ENCODE data around the gene NAPA.

Gene NAPA

DNA sequence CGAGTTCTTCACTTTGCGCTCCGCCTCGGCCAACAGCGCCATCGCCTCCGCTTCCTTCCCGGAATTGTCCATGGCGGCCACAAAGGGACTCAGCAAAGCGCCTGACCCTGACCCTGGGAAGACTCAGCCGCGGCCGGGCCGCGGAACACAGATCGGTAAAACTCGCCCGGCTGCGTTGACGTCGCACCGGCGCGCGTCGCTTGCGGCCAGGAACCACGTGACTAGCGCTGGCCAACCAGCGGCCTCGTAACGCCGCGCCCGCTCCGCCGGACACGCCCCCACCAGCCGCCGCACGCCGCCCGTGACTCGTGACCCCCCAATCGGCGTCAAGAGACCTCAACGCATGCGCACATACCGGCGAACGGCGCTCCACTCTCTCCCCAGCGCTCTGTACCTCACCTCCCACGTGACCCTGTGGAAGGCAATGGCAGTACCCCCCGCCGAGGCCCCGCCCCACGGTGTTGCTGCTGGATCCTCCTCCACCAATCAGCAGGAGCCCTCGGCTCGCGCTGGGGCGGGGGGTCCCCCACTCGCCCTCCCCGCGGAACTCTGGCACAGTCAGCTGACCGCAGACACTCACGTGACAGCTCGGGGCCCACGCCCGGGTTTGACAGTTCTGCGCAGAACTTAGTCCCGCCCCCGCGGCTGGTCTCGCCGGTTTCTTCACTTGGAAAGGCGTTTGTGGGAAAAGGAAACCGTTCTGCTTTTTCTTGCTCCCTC, at the start of gene NAPA:
TSS of gene NAPA (minus strand) at position 195 of the 720 bp plus-strand sequence. CDS start at position 72, 123 bp downstream.
- TF ChIP-seq GATA2 (IDR thresholded peaks at IDR 0.05; ENCODE audit: low read depth, low read length) (no peak), GATA3 (IDR thresholded peaks at IDR 0.05; ENCODE audit: low read depth, low read length) (no peak)

- TF ChIP-seq GATA2 (IDR thresholded peaks at IDR 0.05; ENCODE audit: low read depth, low read length) (no peak), GATA3 (IDR thresholded peaks at IDR 0.05; ENCODE audit: low read depth, low read length) (no peak)
Observed at GRCh38 chr19:47564081-47564480, 49.2 kb upstream of the NAPA start.

- TF ChIP-seq GATA2 (IDR thresholded peaks at IDR 0.05; ENCODE audit: low read depth, low read length) (no peak), GATA3 (IDR thresholded peaks at IDR 0.05; ENCODE audit: low read depth, low read length) (no peak)
Observed at GRCh38 chr19:47561440-47562057, 46.7 kb upstream of the NAPA start.

DNA sequence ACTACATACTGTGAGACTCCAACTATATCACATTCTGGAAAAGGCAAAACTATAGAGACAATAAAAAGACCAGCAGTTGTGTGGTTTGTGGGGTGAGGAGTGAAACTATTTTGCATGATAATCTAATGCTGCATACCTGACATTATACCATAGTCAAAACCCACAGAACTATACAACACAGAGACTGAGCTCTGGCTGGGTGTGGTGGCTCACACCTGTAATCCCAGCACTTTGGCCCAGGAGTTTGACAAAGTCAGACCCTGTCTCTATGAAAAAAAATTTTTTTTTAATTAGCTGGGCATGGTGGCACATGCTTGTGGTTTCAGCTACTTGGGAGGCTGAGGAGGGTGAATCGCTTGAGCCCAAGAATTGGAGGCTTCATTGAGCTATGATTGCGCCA, 46.1 kb upstream of the NAPA start:
- TF ChIP-seq GATA2 (IDR thresholded peaks at IDR 0.05; ENCODE audit: low read depth, low read length) (no peak), GATA3 (IDR thresholded peaks at IDR 0.05; ENCODE audit: low read depth, low read length) (no peak)

DNA sequence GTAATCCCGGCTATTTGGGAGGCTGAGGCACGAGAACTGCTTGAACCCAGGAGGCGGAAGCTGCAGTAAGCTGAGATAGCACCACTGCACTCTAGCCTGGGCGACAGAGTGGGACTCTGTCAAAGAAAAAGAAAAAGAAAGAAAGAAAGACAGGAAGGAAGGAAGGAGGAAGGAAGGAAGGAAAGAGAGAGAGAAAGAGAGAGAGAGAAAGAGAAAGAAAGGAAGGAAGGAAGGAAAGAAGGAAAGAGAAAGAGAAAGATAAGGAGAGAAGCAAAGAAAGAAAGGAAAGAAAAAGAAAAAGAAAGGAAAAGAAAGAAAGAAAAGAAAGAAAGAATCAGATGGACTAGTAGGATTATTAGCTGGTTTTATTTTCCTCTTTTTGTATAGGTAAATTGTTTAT, 35.3 kb upstream of the NAPA start:
- TF ChIP-seq GATA2 (IDR thresholded peaks at IDR 0.05; ENCODE audit: low read depth, low read length) (no peak), GATA3 (IDR thresholded peaks at IDR 0.05; ENCODE audit: low read depth, low read length) (no peak)

GRCh38 chr19:47549261-47549862, 34.5 kb upstream of the NAPA start:
- no peak for TF ChIP-seq GATA3 (IDR thresholded peaks at IDR 0.05; ENCODE audit: low read depth, low read length)
- TF ChIP-seq GATA2 (IDR thresholded peaks at IDR 0.05; ENCODE audit: low read depth, low read length), result no peak

GRCh38 chr19:47547199-47547598, 32.3 kb upstream of the NAPA start:
- no peak for TF ChIP-seq GATA2 (IDR thresholded peaks at IDR 0.05; ENCODE audit: low read depth, low read length)
- TF ChIP-seq GATA3 (IDR thresholded peaks at IDR 0.05; ENCODE audit: low read depth, low read length), result no peak

GRCh38 chr19:47545061-47545948, 30.4 kb upstream of the NAPA start:
- TF ChIP-seq GATA3 (IDR thresholded peaks at IDR 0.05; ENCODE audit: low read depth, low read length) (no peak), GATA2 (IDR thresholded peaks at IDR 0.05; ENCODE audit: low read depth, low read length) (no peak)

DNA sequence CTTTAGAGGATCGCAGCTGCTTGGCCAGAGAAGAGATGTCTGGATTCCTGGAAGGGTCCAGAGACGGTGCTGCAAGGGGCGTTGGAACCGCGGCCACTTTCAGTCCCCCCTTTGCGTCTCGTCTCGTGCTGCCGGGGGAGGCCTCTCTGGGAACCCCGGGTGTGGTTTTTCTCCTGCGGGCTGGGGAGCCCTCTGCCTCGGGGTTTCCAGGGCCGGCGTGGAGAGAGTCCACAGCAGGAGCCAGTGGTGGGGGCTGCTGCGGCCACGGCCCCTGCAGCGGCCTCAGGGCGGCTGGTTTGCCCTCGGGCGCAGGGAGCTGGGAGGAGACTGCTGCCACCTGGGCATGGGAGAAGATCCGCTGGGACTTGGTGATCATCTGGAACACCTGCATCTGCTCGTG, 29.6 kb upstream of the NAPA start:
- TF ChIP-seq GATA3 (IDR thresholded peaks at IDR 0.05; ENCODE audit: low read depth, low read length) (no peak), GATA2 (IDR thresholded peaks at IDR 0.05; ENCODE audit: low read depth, low read length) (no peak)

- no peak for TF ChIP-seq GATA3 (IDR thresholded peaks at IDR 0.05; ENCODE audit: low read depth, low read length)
- no peak for TF ChIP-seq GATA2 (IDR thresholded peaks at IDR 0.05; ENCODE audit: low read depth, low read length)
Observed at GRCh38 chr19:47544075-47544474, 29.2 kb upstream of the NAPA start.

DNA sequence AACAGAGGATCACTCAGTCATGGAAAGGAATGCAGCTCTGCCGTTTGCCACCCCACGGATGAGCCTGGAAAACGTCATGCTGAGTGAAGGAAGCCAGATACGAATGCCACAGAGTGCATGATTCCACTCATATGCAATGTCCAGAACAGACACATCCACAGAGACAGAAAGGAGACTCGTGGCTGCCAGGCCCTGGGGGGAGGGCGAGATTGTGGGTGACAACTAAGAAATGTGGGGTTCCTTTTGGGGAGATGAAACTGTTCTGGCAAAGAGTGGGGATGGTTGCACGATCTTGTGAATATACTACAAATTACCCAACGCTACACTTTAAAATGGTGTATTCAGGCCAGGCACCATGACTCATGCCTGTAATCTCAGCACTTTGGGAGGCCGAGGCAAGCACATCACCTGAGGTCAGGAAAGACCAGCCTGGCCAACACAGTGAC, 27.2 kb upstream of the NAPA start:
- TF ChIP-seq GATA2 (IDR thresholded peaks at IDR 0.05; ENCODE audit: low read depth, low read length), result no peak
- TF ChIP-seq GATA3 (IDR thresholded peaks at IDR 0.05; ENCODE audit: low read depth, low read length), result no peak

GRCh38 chr19:47541518-47541917, 26.7 kb upstream of the NAPA start:
- TF ChIP-seq GATA3 (IDR thresholded peaks at IDR 0.05; ENCODE audit: low read depth, low read length) (no peak), GATA2 (IDR thresholded peaks at IDR 0.05; ENCODE audit: low read depth, low read length) (no peak)

- TF ChIP-seq GATA2 (IDR thresholded peaks at IDR 0.05; ENCODE audit: low read depth, low read length), result no peak
- TF ChIP-seq GATA3 (IDR thresholded peaks at IDR 0.05; ENCODE audit: low read depth, low read length), result no peak
Observed at GRCh38 chr19:47540748-47541147, 25.9 kb upstream of the NAPA start.

DNA sequence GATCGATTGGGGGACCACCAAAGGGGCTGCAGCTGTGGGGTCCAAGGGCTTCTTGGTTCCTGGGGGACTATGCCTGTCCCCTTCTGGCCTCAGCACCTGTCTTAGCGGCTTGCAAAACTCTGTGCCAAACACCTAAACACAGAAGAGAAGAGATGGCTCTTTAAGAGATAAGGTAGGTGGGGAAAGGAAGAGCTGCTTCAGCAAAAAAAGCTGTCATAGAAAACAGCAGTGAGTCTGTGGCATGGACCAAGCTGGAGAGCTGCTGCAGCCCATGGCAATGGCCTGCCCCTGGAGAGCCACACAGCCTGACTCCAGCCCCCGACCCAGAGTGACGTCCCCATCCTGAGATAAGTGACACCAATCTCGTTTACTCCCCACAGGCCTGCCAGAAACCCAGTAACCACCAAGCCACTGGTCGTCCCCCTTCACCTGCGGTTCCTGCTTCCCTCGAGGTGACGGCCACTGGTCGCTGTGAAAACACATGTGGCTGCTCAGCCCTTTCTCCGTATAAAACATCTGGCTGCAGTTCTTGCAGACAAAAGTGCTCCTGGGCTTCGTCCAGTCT, 25.0 kb upstream of the NAPA start:
- TF ChIP-seq GATA3 (IDR thresholded peaks at IDR 0.05; ENCODE audit: low read depth, low read length) (no peak), GATA2 (IDR thresholded peaks at IDR 0.05; ENCODE audit: low read depth, low read length) (no peak)
